Stimulated activated CD8-positive, alpha-beta memory T cell treated with anti-CD3 and anti-CD28 coated beads, Interleukin-12 subunit alpha, Interleukin-12 subunit beta, amount 100 ng/mL, for 1 hour (primary cell): Measurements from ENCODE around the gene SNTG2.
"Not testable (repeated sequence)": the region's sequence is repeated elsewhere in the genome, so short reads cannot be mapped to it uniquely, and the experiment has no call there.

Experiments used
- DNase-seq: peaks from one replicate; pipeline ENCODE4 v3.0.0-alpha.2; 2020; ENCODE audit warnings: low read depth

Gene SNTG2

DNA sequence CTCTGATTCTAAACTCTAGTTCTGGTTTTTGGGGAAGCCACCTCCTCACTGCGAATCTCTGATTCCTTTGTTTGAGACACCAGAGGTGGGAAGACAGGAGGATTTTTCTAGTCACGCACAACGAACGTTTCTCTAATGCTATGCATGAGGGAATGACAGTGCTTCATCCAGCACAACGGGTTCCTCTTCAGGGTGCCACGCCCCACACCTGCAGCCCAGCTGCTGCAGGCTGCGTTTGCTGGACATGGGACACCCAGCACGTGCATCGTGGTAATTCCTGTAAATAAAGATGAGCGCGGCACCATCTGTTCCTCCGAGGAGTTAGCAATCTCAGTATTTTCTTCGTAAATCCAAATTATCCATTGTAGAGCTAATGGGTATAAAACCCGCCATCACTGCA lies 425.1 kb downstream of the SNTG2 start:
- DNase-seq: no peak

DNA sequence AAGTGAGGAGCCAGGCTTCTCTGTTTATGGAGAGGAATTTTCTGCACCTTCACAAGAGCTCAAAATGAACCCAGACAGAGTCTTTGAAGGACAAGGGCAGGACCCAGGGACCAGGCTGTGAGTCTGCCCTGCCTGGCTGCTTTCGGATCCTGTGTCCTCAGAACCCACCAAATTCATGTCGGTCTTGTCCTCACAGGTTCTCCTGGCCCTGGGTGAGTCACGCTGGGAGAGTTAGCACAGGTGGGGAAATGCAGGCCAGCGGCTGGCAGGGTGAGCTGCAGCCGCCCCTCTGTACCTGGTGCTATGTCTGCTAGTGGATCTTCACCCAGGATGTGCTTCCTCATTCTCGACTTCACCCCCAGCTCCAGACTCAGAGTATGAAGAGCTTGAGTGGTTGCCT lies 426.8 kb downstream of the SNTG2 start:
- DNase-seq: no peak

DNA sequence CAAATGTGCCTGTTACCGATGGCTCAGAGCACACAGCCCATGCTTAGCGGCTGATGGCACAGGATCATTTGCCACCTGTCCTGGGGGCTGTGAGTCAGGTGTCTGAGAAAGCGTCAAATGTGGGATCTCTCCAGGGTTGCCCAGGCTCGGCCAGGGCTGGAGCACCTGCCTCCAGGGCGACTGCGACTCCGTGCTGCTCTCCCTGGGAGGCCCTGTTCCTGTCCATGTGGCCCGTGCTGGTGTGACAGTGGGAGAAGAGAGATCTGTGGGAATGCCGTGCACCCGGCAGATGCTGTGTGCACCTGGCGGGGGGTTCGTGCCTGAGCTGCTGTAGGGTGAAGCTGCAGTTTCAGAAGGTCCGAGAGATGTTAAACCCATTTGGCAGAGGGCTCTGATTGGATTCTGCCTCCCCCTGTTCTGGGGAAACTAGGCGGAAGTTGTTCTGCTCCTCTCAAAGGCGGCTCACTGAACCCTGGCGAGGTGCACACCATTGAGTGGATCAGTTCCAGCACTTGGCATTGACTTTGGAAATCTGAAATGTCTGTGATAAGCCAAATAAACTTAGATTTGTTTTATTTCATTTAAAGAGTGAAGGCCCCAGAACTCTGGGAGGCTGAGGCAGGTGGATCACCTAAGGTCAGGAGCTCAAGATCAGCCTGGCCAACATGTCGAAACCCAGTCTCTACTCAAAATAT lies 428.0 kb downstream of the SNTG2 start:
- DNase-seq: no peak

DNA sequence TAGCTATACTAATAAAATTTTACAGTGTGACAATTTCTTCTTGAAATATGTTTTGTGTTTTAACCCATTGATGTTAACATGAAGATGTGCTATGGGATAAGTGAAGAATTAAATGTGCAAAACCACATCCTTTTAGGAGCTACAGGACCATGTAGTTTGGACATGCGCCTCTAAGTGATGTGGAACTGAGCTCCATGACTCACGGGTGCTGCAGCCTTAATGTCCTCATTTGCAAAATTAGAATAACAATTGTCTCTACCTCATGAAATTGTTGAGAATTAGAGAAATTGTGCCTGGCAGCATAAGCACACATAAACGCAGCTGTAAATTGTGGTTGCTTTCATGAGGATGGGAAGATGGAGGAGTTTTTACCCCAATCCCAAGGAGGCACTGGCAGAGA lies 431.0 kb downstream of the SNTG2 start:
- DNase-seq: no peak

DNA sequence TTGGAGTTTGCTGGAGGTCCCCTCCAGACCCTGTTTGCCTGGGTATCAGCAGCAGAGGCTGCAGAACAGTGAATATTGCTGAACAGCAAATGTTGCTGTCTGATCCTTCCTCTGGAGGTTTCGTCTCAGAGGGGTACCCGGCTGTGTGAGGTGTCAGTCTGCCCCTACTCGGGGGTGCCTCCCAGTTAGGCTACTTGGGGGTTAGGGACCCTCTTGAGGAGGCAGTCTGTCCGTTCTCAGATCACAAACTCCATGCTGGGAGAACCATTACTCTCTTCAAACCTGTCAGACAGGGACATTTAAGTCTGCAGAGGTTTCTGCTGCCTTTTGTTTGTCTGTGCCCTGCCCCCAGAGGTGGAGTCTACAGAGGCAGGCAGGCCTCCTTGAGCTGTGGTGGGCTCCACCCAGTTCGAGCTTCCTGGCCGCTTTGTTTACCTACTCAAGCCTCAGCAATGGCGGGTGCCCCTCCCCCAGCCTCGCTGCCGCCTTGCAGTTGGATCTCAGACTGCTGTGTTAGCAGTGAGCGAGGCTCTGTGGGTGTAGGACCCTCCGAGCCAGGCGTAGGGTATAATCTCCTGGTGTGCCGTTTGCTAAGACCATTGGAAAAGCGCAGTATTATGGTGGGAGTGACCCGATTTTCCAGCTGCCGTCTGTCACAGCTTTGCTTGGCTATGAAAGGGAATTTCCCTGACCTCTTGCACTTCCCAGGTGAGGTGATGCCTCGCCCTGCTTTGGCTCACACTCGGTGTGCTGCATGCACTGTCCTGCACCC lies 437.5 kb downstream of the SNTG2 start:
- not testable (repeated sequence) for DNase-seq

DNA sequence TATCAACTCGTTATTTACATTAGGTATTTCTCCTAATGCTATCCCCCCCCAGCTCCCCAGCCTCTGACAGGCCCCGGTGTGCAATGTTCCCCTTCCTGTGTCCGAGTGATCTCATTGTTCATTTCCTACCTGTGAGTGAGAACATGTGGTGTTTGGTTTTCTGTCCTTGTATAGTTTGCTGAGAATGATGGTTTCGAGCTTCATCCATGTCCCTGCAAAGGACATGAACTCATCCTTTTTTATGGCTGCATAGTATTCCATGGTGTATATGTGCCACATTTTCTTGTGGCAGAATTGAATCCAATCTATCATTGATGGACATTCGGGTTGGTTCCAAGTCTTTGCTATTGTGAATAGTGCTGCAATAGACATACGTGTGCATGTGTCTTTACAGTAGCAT lies 439.5 kb downstream of the SNTG2 start:
- DNase-seq: not testable (repeated sequence)

DNA sequence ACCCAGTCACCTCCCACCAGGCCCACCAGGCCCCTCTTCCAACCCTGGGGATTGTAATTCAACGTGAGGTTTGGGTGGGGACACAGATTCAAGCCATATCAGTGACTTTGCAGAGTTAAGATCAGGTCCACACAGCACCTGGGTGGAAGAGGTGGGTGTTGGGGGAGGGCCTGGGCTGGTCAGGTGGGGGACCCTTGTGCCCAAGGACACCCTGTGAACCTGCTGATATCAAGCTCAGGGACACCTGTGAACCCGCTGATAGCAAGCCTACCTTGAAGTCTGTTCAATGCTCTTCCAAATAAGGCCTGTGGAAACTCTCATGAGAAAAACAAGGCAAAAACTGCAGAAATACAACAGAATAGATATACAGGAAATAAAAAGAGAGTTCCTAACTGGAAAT lies 442.7 kb downstream of the SNTG2 start:
- DNase-seq: no peak

DNA sequence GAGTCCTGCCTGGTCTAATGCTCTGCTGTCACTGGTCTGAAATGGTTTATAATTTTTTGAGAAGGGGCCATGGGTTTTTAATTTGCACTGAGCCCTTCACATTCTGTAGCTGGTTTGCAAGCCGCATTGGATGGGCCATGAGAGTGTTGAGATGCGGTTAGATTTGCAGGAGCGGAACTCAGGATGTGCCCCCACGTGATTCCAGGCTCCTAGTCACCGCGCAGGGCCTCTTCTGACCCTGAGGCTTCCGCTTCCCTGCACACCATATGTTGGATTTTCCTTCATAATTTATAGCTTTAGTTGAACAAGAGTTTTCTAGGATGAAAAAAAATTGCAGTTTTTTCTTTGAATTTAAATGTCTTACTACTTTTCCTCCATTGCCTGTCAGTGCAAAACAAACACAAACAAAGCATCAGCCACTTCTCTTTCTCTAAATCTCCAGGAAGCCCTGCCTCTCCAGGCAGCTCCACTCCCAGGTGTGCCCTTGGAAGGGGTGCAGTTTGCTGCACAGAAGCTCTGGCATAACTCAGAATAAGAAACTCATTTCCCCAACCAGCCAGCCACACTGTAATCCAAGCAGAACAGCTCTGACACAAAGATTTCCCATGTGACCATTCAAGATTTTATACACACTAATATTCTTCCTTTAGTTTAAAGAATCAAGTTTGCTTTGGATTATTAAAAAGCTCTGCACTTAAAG lies 444.2 kb downstream of the SNTG2 start:
- DNase-seq: no peak

DNA sequence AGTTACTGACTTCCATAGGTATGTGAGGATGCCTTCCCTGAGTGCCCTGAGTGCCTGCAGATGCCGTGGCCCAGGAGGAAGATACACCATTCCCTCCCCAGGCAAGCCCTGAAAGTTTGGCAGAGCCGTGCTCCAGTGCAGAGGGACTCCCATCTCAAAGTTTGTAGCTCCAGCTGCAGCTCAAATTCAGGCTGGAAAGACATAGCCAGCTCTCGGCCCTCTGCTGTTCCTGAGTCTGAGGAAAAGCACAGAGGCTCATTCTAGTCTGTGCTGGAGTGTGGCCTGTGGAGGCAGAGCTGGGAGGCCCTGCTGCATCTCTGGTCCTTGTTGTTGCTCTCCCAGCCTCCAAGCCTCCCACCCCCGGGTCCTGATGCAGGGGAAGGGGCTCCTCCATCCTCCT lies 446.7 kb downstream of the SNTG2 start:
- DNase-seq: no peak

DNA sequence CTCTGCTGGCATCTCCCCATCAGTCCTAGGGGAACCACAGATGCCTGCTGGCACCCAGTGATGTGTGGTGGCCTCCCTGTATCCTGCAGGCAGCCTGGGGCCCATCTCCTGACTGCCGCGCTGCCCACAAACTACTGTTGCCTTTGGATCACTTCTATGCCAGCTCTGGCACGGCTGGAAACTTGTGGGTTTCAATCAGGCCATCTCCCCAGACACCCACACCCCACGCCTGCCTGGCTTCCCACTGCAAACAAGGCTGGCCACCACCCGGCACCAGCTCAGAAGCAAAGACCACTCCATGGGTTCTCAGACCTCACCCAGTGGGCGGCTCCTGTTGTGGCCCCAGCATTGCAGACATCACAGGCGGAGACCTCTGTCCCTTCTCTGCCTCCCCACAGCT lies 447.5 kb downstream of the SNTG2 start:
- DNase-seq: no peak

DNA sequence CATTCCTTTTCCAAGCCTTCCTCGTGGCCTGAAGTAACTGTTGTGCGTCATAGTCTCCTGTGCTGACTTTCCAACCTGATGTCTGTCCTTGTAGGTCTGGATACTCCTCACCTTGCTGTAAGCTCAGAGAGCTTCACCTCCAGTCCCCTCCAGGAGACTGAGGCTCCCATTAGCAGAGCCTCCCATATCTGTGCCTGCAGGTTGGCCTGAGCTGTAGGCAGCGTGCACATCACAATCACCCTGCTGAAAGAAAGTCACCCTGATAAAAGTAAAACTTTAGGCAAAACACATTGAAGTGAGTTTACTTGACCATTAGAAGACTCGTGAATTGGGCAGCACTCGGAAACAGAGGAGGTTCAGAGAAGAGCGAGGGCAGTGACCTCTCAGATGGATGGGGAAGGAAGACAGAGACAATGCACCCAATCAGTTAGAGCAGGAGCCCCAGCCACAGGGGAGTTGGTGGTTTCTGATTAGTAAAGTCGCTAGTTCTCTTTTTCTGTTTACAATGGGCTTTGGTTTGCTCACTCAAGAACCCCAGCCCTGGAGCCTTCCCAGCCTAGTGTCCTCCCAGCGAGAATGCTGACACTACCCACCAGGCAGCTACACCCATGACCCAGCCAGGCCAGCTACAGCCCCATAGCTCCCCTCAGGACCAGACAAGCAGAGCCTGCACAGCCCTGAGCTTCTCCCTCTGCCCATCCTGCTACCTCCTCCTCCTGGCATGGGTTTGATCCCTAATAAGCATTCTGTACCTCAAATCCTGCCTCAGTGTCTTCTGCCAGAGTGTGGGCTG lies 450.5 kb downstream of the SNTG2 start:
- no peak for DNase-seq

DNA sequence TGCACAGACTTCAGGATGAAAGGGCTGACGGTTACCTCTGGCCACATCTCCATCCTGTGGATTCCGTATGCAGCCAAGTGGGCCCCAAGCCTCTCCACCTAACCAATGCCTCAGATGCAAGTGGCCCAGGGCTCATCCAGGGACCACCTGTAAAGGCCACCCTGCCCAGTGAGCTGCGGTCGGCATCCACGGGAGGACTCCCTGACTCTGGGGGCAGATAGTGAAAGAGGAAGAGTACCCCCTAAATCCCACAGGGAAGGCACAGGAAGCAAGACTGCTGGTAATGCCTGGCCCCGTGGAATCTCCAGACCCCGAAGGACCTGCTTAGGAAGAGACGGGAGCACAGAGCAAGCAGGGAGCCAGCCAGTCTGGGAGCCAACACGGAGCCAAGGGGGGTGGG lies 451.4 kb downstream of the SNTG2 start:
- no peak for DNase-seq

DNA sequence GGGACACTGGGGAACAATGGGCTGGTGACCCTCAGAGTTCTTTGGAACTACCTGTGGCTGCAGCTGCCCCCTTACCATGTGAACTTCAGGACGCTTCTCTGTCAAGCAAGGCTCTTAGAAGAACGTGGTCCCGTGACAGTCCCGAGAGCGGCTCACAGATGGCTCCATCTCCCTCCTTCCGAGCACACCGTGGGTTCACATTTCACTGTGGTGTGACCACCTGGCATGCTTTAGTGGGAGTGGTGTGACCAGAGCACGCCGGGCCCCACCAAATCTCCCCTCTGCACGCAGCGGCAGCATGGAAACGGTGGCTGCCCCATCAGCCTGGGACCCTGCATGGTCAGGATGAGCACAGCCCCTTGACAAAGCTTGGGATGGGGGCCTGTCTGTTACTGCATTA lies 452.9 kb downstream of the SNTG2 start:
- DNase-seq: no peak

DNA sequence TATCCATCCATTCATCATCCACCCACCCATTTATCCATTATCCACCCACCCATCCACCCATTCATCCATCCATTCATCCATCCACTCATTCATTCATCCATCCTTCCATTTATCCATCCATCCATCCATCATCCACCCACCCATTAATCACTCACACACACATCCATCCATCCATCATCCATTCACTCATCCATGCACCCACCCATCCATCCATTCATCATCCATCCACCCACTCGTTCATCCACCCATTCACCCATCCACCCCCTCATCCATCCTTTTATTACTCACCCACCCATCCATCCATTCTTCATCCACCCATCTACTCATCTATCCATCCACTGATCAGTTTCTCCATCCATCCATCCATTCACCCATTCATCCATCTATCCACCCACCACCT lies 454.5 kb downstream of the SNTG2 start:
- DNase-seq: no peak

DNA sequence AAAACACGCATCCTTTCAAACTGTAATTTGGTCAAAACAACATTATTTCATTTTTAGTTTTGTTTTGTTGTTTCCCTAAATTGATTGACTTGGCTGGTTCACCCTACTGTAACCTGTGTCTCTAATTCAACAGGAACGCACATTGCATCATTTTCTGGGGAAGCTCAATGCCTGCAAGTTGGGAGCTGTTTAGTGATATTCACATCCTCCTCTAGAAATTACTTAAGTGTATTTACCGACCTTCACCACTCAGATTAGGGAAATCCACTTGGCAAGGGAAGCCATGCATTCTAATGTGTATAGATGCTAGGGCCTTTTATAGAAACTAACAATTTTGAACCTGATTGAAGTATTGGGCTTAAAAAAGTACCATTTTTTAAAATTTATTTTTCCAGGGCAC lies 455.3 kb downstream of the SNTG2 start:
- DNase-seq: no peak

DNA sequence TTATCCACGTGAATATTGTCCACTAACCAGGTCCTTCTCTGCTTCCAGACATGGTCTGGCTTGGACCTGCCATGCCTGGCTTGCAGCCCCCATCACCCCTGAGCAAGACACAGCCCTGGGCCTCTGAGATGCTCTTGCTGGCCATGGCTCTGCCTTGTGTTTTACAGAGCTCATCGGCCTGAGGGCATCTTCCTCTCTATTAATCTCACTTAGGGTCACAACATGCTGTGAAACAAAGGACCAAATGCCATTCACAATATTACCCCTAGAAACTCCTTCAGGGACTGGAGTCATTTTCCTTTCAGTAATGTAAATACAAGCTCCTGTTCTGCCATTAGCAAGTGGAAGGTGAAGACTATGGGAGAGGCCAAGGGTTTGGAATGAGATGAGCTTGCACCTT lies 455.8 kb downstream of the SNTG2 start:
- no peak for DNase-seq

DNA sequence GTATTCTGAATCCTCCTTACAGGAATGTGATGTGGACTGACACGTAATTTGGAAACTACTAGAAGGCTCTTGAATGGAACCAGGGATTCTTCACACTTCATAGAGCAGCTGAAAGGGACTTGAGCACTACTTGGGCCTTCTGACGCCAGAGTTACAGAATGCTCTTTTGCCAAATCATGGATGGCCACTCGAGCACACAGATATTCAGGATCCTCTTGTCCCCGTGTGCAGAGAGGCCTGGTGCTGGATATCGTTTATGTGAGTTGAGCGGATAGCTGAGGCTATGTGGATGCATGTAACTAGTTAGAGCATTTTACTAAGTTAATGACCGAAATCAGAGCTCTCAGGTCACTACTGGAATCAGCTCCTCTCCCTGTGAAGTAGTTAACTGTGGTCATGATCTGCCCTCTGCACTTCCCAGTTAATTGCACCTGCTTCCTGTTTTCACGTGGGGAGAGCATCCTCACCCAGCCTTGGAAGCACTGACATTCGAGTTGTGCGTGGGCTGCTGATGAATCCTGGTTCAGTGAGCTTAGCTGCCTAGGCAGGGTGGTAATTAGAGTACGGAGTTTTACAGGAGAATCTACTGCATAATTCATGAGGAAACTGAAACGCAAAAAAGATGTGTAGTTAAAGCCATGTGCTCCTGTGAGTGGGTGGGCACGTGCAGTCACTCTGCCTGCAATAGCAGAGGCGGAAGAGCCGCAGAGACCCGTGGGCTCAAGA lies 457.5 kb downstream of the SNTG2 start:
- DNase-seq: no peak

DNA sequence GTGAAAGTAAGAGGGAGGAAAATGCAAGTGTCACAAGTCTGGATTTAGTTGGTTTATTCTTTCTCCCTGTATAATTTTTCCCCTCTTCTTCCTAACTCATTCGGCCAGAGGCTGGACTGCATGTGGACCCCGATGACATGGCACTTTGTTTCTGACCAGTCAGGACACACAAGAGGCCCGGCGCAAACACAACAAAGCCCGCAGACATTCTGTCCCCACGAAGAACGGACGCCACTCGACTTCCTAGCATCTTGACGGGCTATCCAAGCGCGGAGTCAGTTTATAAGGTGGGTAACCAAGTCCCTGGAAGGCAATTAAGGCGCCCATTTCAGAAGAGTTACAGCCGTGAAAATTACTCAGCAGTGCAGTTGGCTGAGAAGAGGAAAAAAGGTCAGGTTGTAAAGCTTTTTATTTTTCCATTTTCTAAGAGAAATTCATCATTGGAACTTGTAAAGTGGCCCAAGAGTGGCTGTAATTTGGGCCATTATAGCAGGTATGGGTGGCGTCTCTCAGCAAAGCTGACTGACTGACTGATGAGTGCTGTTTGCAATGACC lies 462.6 kb downstream of the SNTG2 start, which contains the start of gene TPO:
TSS of gene TPO (plus strand) at position 308 of the 555 bp plus-strand sequence. CDS start 946 bp downstream, outside the sequence.
- no peak for DNase-seq

DNA sequence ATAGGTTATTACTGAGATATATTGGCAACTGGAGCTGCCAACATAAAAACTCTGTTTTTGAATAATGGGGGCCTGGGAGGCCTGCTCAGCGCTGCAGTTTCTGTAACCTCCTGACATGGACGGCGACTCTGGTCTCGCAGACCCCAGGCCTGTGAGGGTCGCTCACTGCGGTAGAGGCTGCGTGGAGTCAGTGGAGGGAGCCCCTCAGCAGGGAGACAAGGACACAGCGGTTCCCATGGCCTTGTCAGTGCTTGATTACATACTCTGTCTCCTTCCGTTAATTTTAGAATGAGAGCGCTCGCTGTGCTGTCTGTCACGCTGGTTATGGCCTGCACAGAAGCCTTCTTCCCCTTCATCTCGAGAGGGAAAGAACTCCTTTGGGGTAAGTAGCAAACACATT lies 463.5 kb downstream of the SNTG2 start:
- no peak for DNase-seq

DNA sequence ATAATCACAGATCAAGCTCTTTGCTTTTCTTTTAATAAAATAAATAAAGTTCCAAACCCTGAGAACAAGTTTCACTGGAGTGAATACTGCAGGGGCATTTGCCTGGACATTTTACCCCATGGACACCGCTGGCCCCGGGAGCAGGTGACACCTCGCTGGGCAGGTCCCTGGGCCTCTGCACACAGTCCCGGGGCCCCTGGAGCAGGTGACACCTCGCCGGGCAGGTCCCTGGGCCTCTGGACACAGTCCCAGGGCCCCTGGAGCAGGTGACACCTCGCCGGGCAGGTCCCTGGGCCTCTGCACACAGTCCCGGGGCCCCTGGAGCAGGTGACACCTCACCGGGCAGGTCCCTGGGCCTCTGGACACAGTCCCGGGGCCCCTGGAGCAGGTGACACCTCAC lies 464.3 kb downstream of the SNTG2 start:
- DNase-seq: not testable (repeated sequence)

DNA sequence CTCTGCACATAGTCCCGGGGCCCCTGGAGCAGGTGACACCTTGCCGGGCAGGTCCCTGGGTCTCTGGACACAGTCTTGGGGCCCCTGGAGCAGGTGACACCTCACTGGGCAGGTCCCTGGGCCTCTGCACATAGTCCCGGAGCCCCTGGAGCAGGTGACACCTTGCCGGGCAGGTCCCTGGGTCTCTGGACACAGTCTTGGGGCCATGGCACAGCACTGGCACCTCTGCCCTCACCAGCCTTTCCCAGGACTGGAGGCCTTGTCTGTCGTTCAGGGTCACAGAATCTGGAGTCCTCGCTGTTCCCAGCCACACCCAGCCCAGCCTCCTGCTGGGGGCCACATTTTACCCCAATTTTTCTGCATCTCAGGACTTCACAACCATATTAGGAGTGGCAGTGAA lies 464.9 kb downstream of the SNTG2 start:
- no peak for DNase-seq
